Neural progenitor cell (in vitro differentiated cells): ENCODE measurements around the gene SZRD1. TPM values are rescaled to one million over a fixed set of nuclear protein-coding genes. Genes with fewer than 3 reads are reported as not detected.

Experiments used
- DNase-seq: peaks from one replicate; pipeline ENCODE4 v3.0.0-alpha.2; 2016; ENCODE audit warnings: low spot score
- H2AFZ ChIP-seq: fragments of 200-600 bp; sonication (generic); replicated peaks from 2 replicates; pipeline ENCODE4 v1.6.1; 2016; ENCODE audit warnings: antibody characterized with exemption
- H3F3A ChIP-seq: fragments of 200-600 bp; sonication (generic); 2 replicates; pipeline ENCODE4 v1.6.1; 2016; ENCODE audit warnings: antibody characterized with exemption, low read depth
- H3K27ac ChIP-seq: fragments of 200-600 bp; sonication (generic); 2 replicates; pipeline ENCODE4 v1.5.1; 2016; ENCODE audit warnings: mild to moderate bottlenecking
- H3K27me3 ChIP-seq: fragments of 200-600 bp; sonication (generic); 2 replicates; pipeline ENCODE4 v1.6.1; 2016; ENCODE audit warnings: mild to moderate bottlenecking, moderate library complexity
- H3K36me3 ChIP-seq: fragments of 200-600 bp; sonication (generic); 2 replicates; pipeline ENCODE4 v1.5.1; 2016
- H3K4me1 ChIP-seq: fragments of 200-600 bp; sonication (generic); 2 replicates; pipeline ENCODE4 v1.6.1; 2016; ENCODE audit warnings: mixed run types
- H3K4me2 ChIP-seq: fragments of 200-600 bp; sonication (generic); 2 replicates; pipeline ENCODE4 v1.6.1; 2016
- H3K4me3 ChIP-seq: fragments of 200-600 bp; sonication (generic); 2 replicates; pipeline ENCODE4 v1.5.1; 2016
- H3K79me2 ChIP-seq: fragments of 200-600 bp; sonication (generic); 2 replicates; pipeline ENCODE4 v1.6.1; 2016; ENCODE audit warnings: low read depth
- H3K9ac ChIP-seq: fragments of 200-600 bp; sonication (generic); 2 replicates; pipeline ENCODE4 v1.6.1; 2016
- H3K9me3 ChIP-seq: fragments of 200-600 bp; sonication (generic); 2 replicates; pipeline ENCODE4 v1.5.1; 2016; ENCODE audit warnings: low read depth
- H4K20me1 ChIP-seq: fragments of 200-600 bp; sonication (generic); 2 replicates; pipeline ENCODE4 v1.6.1; 2016; ENCODE audit warnings: low read depth
- H3K27ac Mint-ChIP-seq: 3 replicates; pipeline ENCODE4 v1.8.0; 2021; ENCODE audit warnings: mixed read lengths
- H3K27me3 Mint-ChIP-seq: 2 replicates; pipeline ENCODE4 v1.8.0; 2022; ENCODE audit warnings: low read depth, mild to moderate bottlenecking, inconsistent platforms, moderate library complexity, mixed read lengths; ENCODE audit not compliant: insufficient read depth
- H3K36me3 Mint-ChIP-seq: 3 replicates; pipeline ENCODE4 v1.8.0; 2021; ENCODE audit warnings: mixed read lengths
- H3K4me1 Mint-ChIP-seq: 3 replicates; pipeline ENCODE4 v1.8.0; 2021; ENCODE audit warnings: mixed read lengths
- H3K4me3 Mint-ChIP-seq: 3 replicates; pipeline ENCODE4 v1.8.0; 2021; ENCODE audit warnings: mild to moderate bottlenecking, moderate library complexity, mixed read lengths
- H3K9me3 Mint-ChIP-seq: 3 replicates; pipeline ENCODE4 v1.8.0; 2020; ENCODE audit warnings: mixed read lengths
- EZH2 ChIP-seq: fragments of 200-600 bp; sonication (generic); IDR thresholded peaks from 2 replicates; pipeline ENCODE4 v1.6.1; 2017; ENCODE audit warnings: antibody characterized with exemption, mild to moderate bottlenecking, moderate library complexity
- EZH2phosphoT487 ChIP-seq: fragments of 200-600 bp; sonication (generic); IDR thresholded peaks from 2 replicates; pipeline ENCODE4 v1.6.1; 2017; ENCODE audit warnings: antibody characterized with exemption
- total RNA-seq: library from RNA; depleted of rRNA; stranded (reverse); fragments of >200 nt; gene quantifications from 2 replicates; pipeline ENCODE4 v1.2.3, GENCODE V29; 2015; ENCODE audit warnings: low replicate concordance
- TF ChIP-seq, protein P1 (sequence below): fragments of 200-600 bp; sonication (generic); IDR thresholded peaks from 2 replicates; pipeline ENCODE4 v1.5.1; 2017; ENCODE audit warnings: antibody characterized with exemption, mild to moderate bottlenecking

The SZRD1 gene
- total RNA-seq, 1 donor from 2014 or later: 50.2 TPM

DNA sequence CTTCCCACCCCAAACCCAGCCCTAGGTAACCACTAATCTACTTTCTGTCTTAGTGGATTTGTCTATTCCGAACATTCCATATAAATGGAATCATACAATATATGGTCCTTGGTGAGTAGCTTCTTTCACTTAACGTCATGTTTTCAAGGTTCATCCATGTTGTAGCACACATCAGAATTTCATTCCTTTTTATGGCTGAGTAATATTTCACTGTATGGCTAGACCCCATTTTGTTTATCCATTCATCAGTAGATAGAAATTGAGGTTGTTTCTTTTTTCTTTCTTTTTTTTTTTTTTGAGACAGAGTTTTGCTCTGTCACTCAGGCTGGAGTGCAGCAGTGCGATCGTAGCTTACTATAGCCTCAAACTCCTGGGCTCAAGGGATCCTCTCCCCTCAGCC is 67.0 kb downstream of the SZRD1 start:
- H3K36me3 Mint-ChIP-seq: no peaks in the 10 kb centered on the region
- TF ChIP-seq, protein P1, sequence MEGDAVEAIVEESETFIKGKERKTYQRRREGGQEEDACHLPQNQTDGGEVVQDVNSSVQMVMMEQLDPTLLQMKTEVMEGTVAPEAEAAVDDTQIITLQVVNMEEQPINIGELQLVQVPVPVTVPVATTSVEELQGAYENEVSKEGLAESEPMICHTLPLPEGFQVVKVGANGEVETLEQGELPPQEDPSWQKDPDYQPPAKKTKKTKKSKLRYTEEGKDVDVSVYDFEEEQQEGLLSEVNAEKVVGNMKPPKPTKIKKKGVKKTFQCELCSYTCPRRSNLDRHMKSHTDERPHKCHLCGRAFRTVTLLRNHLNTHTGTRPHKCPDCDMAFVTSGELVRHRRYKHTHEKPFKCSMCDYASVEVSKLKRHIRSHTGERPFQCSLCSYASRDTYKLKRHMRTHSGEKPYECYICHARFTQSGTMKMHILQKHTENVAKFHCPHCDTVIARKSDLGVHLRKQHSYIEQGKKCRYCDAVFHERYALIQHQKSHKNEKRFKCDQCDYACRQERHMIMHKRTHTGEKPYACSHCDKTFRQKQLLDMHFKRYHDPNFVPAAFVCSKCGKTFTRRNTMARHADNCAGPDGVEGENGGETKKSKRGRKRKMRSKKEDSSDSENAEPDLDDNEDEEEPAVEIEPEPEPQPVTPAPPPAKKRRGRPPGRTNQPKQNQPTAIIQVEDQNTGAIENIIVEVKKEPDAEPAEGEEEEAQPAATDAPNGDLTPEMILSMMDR: no peak
- TF ChIP-seq EZH2: no peak
- no peak for TF ChIP-seq EZH2phosphoT487
- H3K9ac ChIP-seq: no peak overlapping the region
- H3K4me3 Mint-ChIP-seq: no peak overlapping the region
- no peaks in the 10 kb centered on the region for H3K79me2 ChIP-seq
- no peak overlapping the region for H3K27ac Mint-ChIP-seq
- no peak overlapping the region for H2AFZ ChIP-seq
- H3K4me1 Mint-ChIP-seq: peaks cover 4% of the 10 kb centered on the region
- H3K36me3 ChIP-seq: no peaks in the 10 kb centered on the region
- no peak overlapping the region for H3K4me2 ChIP-seq
- no peaks in the 10 kb centered on the region for H3K9me3 ChIP-seq
- no peak overlapping the region for H3K27ac ChIP-seq
- no peak overlapping the region for H3K4me3 ChIP-seq
- no peaks in the 10 kb centered on the region for H4K20me1 ChIP-seq
- DNase-seq: no peak
- no peaks in the 10 kb centered on the region for H3K4me1 ChIP-seq
- H3K9me3 Mint-ChIP-seq: no peaks in the 10 kb centered on the region
- H3K27me3 ChIP-seq: no peaks in the 10 kb centered on the region
- peaks cover 9% of the 10 kb centered on the region for H3K27me3 Mint-ChIP-seq
- H3F3A ChIP-seq: no peaks in the 10 kb centered on the region

DNA sequence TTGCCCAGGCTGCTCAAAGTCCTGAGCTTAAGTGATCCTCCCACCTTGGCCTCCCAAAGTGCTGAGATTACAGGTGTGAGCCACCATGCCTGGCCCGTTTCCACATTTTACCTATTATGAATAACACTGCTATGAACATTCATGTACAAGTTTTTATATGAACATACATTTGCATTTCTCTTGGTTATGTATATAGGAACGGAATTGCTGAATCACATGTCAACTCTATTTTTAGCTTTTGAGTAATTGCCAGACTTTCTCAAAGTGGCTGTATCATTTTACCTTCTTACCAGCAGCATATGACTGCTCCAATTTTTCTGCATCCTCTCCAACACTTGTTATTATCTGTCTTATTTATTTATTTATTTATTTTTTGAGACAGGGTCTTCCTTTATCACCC is 67.5 kb downstream of the SZRD1 start:
- H3K27me3 Mint-ChIP-seq: peaks cover 9% of the 10 kb centered on the region
- no peak overlapping the region for H3K9ac ChIP-seq
- DNase-seq: no peak
- no peak overlapping the region for H3K27ac ChIP-seq
- no peak overlapping the region for H3K4me3 Mint-ChIP-seq
- no peaks in the 10 kb centered on the region for H3K36me3 Mint-ChIP-seq
- no peak overlapping the region for H3K27ac Mint-ChIP-seq
- H3K4me2 ChIP-seq: no peak overlapping the region
- no peaks in the 10 kb centered on the region for H3K9me3 Mint-ChIP-seq
- no peak overlapping the region for H2AFZ ChIP-seq
- H3K9me3 ChIP-seq: no peaks in the 10 kb centered on the region
- no peaks in the 10 kb centered on the region for H3K4me1 ChIP-seq
- no peak for TF ChIP-seq EZH2phosphoT487
- no peak for TF ChIP-seq EZH2
- TF ChIP-seq, protein P1: no peak
- H4K20me1 ChIP-seq: no peaks in the 10 kb centered on the region
- H3K36me3 ChIP-seq: no peaks in the 10 kb centered on the region
- H3K79me2 ChIP-seq: no peaks in the 10 kb centered on the region
- no peaks in the 10 kb centered on the region for H3F3A ChIP-seq
- H3K4me3 ChIP-seq: no peak overlapping the region
- no peaks in the 10 kb centered on the region for H3K27me3 ChIP-seq
- peaks cover 4% of the 10 kb centered on the region for H3K4me1 Mint-ChIP-seq

DNA sequence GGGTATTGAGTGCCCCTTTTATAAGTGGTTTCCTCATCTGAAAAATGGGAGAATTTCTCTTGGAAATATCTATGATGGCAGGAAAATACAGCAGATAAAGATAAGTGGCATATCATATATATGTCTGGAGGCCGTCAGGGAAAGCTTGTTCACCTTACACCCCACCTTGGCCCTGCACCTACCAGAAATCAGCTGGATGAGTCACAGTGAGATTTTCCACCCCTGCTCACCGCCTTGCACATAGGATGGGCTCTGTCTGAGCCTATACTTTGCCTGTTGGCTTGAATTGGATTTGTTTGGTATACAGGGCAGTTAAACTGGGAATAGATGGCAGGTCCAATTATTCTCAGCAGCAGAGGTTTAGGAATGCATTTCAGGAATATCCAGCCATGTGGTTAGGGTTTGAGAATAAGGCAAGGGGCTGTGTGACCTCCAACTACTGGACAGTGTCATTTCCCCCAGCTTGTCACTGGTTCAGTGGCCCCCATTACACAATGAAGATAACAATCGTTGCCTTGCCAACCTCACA is 70.0 kb downstream of the SZRD1 start, which contains the start of gene SPATA21:
Gene SPATA21, minus strand, starts transcription at position 479 of the 529 bp plus-strand sequence. CDS start 6,053 bp downstream, outside the sequence.
- Histone ChIP-seq H4K20me1 (peaks cover 9% of the 10 kb centered on the region), H2AFZ (no peak within 1 kb of the TSS), H3K27ac (no peak within 1 kb of the TSS), H3K4me1 (peaks cover 5% of the 10 kb centered on the region), H3K4me2 (no peak within 1 kb of the TSS), H3K79me2 (peaks cover 14% of the 10 kb centered on the region), H3K9ac (no peak within 1 kb of the TSS), H3F3A (peaks cover 5% of the 10 kb centered on the region), H3K4me3 (no peak within 1 kb of the TSS), H3K27me3 (no peaks in the 10 kb centered on the region), H3K9me3 (no peaks in the 10 kb centered on the region), H3K36me3 (no peaks in the 10 kb centered on the region)
- Mint-ChIP-seq H3K36me3 (no peaks in the 10 kb centered on the region), H3K27ac (no peak within 1 kb of the TSS), H3K4me3 (no peak within 1 kb of the TSS), H3K27me3 (peaks cover 11% of the 10 kb centered on the region), H3K9me3 (no peaks in the 10 kb centered on the region), H3K4me1 (peaks cover 14% of the 10 kb centered on the region)
- DNase-seq: no peak
- TF ChIP-seq, protein P1: no peak
- no peak for TF ChIP-seq EZH2
- no peak for TF ChIP-seq EZH2phosphoT487
